GM10266 (cell line): Measurements from ENCODE around the gene CCDC158.
"Not testable (repeated sequence)": the region's sequence is repeated elsewhere in the genome, so short reads cannot be mapped to it uniquely, and the experiment has no call there.

Experiments
- DNase-seq: peaks from one replicate; pipeline ENCODE4 v3.0.0; 2012; ENCODE audit errors: extremely low spot score
- TF ChIP-seq, protein P1 (sequence below): IDR thresholded peaks from 2 replicates; pipeline ENCODE4 v1.5.1; 2012; ENCODE audit warnings: mild to moderate bottlenecking, low read depth; ENCODE audit not compliant: control insufficient read depth, insufficient read depth; ENCODE audit errors: missing control alignments

Gene CCDC158

DNA sequence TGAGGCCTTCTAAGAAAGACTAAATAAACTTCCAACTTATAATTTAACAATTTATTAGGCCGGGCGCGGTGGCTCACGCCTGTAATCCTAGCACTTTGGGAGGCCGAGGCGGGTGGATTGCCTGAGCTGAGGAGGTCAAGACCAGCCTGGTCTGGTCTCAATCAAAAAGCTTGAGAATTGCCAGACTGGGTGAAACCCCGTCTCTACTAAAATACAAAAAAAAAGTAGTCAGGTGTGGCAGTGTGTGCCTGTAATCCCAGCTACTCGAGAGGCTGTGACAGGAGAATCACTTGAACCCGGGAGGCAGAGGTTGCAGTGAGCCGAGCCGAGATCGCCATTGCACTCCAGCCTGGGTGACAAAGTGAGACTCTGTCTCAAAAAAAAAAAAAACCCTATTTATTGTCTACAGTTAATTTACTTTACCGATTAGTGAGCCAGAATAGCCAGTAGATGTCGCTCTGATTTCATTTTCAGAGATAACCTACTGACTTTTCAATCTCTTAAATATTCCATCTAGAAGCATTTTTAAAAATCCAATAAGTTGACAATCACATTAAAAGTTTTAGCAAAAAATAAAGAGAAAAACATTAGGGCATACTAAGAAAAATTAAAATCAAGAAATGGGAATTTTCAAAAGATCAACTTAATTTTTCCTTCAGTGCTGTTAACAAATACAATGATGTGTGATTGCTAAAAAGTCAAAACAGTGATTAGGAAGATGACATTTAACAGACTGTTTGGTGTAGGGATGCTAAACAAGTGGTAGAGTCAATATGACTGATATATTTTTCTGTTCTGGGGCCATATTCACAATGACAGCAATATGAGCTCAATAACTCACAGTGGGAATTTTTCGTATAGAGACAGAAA lies 9.8 kb upstream of the CCDC158 start:
- TF ChIP-seq, protein P1, sequence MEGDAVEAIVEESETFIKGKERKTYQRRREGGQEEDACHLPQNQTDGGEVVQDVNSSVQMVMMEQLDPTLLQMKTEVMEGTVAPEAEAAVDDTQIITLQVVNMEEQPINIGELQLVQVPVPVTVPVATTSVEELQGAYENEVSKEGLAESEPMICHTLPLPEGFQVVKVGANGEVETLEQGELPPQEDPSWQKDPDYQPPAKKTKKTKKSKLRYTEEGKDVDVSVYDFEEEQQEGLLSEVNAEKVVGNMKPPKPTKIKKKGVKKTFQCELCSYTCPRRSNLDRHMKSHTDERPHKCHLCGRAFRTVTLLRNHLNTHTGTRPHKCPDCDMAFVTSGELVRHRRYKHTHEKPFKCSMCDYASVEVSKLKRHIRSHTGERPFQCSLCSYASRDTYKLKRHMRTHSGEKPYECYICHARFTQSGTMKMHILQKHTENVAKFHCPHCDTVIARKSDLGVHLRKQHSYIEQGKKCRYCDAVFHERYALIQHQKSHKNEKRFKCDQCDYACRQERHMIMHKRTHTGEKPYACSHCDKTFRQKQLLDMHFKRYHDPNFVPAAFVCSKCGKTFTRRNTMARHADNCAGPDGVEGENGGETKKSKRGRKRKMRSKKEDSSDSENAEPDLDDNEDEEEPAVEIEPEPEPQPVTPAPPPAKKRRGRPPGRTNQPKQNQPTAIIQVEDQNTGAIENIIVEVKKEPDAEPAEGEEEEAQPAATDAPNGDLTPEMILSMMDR = peak; percentile 60
- peak; percentile 58 for DNase-seq

DNA sequence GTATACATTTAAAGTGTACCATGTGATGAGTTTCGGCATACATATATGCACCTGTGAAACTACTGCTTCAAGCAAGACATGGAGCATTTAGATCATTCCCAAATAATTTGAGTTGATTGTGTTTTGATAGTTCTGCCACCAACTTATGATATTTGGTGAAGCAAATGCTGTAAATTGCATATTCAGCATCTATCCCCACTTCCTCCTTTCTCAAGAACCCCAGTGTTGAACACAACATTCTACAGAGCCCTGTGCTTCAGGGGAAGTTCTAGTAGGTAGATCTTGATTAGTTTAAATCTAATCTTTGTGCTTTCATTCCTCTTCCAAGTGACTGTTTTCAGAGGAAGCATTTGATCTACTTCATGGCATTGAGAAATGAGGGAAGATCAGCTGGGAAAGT lies 8.7 kb upstream of the CCDC158 start:
- DNase-seq = no peak
- TF ChIP-seq, protein P1 = no peak

DNA sequence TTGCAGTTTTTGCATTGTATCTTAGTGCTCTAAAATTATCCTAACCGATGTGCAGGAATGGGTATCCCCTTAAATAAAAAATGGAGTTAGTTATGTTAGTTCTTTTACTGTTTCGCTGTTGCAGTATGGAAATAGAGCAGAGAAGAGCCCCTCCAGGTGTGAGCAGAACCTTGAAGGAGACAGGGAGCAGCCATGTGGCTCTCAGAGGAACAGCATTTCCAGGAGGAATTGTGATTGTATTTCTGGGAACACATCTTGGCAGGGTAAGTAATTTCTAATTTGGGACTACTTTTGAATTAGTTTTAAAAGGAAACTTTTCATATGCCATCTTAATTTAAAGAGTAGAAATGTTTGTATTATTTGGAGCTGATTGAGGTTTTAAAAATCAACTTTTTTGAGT lies 5.3 kb upstream of the CCDC158 start:
- TF ChIP-seq, protein P1 = no peak
- no peak for DNase-seq

DNA sequence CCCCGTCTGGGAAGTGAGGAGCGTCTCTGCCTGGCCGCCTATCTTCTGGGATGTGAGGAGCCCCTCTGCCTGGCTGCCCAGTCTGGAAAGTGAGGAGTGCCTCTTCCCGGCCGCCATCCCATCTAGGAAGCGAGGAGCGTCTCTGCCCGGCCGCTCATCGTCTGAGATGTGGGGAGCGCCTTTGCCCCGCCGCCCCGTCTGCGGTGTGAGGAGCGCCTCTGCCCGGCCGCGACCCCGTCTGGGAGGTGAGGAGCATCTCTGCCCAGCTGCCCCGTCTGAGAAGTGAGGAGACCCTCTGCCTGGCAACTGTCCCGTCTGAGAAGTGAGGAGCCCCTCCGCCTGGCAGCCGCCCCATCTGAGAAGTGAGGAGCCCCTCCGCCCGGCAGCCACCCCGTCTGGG lies 2.2 kb upstream of the CCDC158 start:
- DNase-seq = not testable (repeated sequence)

- TF ChIP-seq, protein P1 = no peak
- DNase-seq = no peak
Measured at GRCh38 chr4:76420188-76420761, 666 bp downstream of the CCDC158 start.

GRCh38 chr4:76410636-76411035 lies 10.3 kb downstream of the CCDC158 start:
- TF ChIP-seq, protein P1 = no peak
- no peak for DNase-seq

DNA sequence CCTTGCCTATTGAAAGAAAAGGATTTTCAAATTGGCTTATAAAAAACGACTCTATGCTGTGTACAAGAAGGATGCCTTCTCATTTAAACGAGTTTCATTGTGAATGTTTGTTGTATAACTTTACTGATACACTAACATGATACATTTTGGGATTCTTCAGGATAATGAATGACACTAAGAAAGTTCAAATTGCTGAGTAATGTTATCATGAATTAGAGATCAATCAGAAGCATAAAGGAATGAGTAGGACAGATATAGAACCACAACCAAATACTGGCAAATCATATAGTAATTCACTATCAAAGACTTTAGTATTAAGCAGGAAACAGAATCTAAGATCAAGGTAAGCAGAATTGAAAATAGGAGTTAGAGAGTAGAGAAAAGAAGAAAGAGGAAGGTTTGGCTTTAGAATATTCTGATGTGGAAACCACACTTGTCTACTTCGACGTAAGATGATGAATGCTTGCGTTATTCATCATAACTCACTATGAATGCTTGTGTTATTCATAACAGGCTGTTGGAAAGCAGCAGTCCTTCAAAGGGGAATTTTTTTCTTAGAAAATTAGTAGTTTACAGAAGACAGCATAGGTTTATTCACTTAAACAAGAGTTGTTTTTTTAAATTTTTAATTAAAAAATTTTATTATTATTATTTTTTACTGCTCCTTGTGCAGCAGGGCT lies 13.4 kb downstream of the CCDC158 start:
- TF ChIP-seq, protein P1 = no peak
- DNase-seq = no peak
